ENCODE measurements around the gene KCTD5. TPM values are rescaled to one million over a fixed set of nuclear protein-coding genes. Genes with fewer than 3 reads are reported as not detected.

The KCTD5 gene
- total and polyA plus RNA-seq, 2 of the 8 experiments (the other 6 are each of a cell fraction or from before 2014, with no cell fraction given): 26.6 to 31.8 TPM

GRCh38 chr16:2704166-2704982 lies 22.1 kb downstream of the KCTD5 start (continued):
- TF ChIP-seq BACH1 (IDR thresholded peaks at IDR 0.05; ENCODE audit: low read length): no peak
- no peak for TF ChIP-seq TEAD4 (IDR thresholded peaks at IDR 0.05; ENCODE audit: low read depth, low read length)
- TF ChIP-seq NANOG (IDR thresholded peaks at IDR 0.05; ENCODE audit: insufficient read depth, low read depth, low read length, poor library complexity, severe bottlenecking): no peak
- no peak for TF ChIP-seq EP300 (IDR thresholded peaks at IDR 0.05; ENCODE audit: borderline replicate concordance in 1 of 2, low read depth in 2 of 2, low read length in 2 of 2)
- no peak for TF ChIP-seq TAF1 (IDR thresholded peaks at IDR 0.05; ENCODE audit: low read depth, low read length)
- no peak for TF ChIP-seq HDAC2 (IDR thresholded peaks at IDR 0.05; ENCODE audit: borderline replicate concordance in 1 of 2, low read depth in 2 of 2, low read length in 2 of 2)
- no peak for TF ChIP-seq KDM1A (IDR thresholded peaks at IDR 0.05; ENCODE audit: borderline replicate concordance, low read length)
